Measurements from ENCODE around the gene ATG16L1.

The ATG16L1 gene

GRCh38 chr2:233251306-233252116 is at the start of gene ATG16L1:
Gene ATG16L1, plus strand, starts transcription at chr2:233251673. Its CDS starts 155 bp downstream, at chr2:233251828.
- DNase-seq: peak; percentile 97

GRCh38 chr2:233202531-233202944 is 48.9 kb upstream of the ATG16L1 start:
- DNase-seq: no peak

- DNase-seq: no peak
These were observed 48.4 kb upstream of the ATG16L1 start for GRCh38 chr2:233203060-233203459.

- DNase-seq: no peak
These were observed 47.1 kb upstream of the ATG16L1 start for GRCh38 chr2:233204286-233204936.

- DNase-seq: no peak
These were observed 42.9 kb upstream of the ATG16L1 start for GRCh38 chr2:233208382-233209116.

GRCh38 chr2:233209117-233209532 is 42.3 kb upstream of the ATG16L1 start:
- no peak for DNase-seq

GRCh38 chr2:233209533-233210171 is 41.8 kb upstream of the ATG16L1 start:
- DNase-seq: no peak

- DNase-seq: no peak
These were observed 41.2 kb upstream of the ATG16L1 start for GRCh38 chr2:233210281-233210680.

GRCh38 chr2:233210843-233211547 is 40.5 kb upstream of the ATG16L1 start:
- no peak for DNase-seq

- no peak for DNase-seq
These were observed 40.0 kb upstream of the ATG16L1 start for GRCh38 chr2:233211548-233211895.

GRCh38 chr2:233213011-233213410 is 38.5 kb upstream of the ATG16L1 start:
- no peak for DNase-seq

GRCh38 chr2:233213975-233214374 is 37.5 kb upstream of the ATG16L1 start:
- no peak for DNase-seq

- no peak for DNase-seq
These were observed 33.5 kb upstream of the ATG16L1 start for GRCh38 chr2:233217892-233218377.

- DNase-seq: no peak
These were observed 32.6 kb upstream of the ATG16L1 start for GRCh38 chr2:233218836-233219235.

- no peak for DNase-seq
These were observed 31.6 kb upstream of the ATG16L1 start for GRCh38 chr2:233219848-233220247.

- DNase-seq: no peak
These were observed 30.0 kb upstream of the ATG16L1 start for GRCh38 chr2:233221378-233222063.

- DNase-seq: no peak
These were observed 28.2 kb upstream of the ATG16L1 start for GRCh38 chr2:233223059-233223894.

- peak; percentile 10 for DNase-seq
These were observed 26.0 kb upstream of the ATG16L1 start for GRCh38 chr2:233225230-233226068.

GRCh38 chr2:233226511-233227031 is 24.9 kb upstream of the ATG16L1 start:
- no peak for DNase-seq

Data from activated CD4-positive, alpha-beta T cell treated with anti-CD3 and anti-CD28 coated beads, Interleukin-2, amount 50 U/mL, for 16 hours (primary cell).